LNCaP clone FGC (cell line): ENCODE measurements around the gene AATF.

ENCODE experiments used
- DNase-seq: peaks from one replicate; pipeline ENCODE4 v3.0.0-alpha.2; 2011; ENCODE audit warnings: low read depth
- H3K4me3 ChIP-seq: 2 replicates; pipeline ENCODE4 v1.5.1; 2011; ENCODE audit warnings: mild to moderate bottlenecking, low read depth, low read length, control low read depth
- CTCF ChIP-seq: IDR thresholded peaks from 2 replicates; pipeline ENCODE4 v1.5.1; 2012; ENCODE audit warnings: mild to moderate bottlenecking; ENCODE audit not compliant: control insufficient read depth, insufficient read depth; ENCODE audit errors: extremely low read depth

The AATF gene

GRCh38 chr17:37079065-37079708, 130.4 kb downstream of the AATF start:
- TF ChIP-seq CTCF = no peak
- DNase-seq = no peak
- no peak overlapping the region for H3K4me3 ChIP-seq

GRCh38 chr17:37079735-37080134, 131.0 kb downstream of the AATF start:
- no peak for DNase-seq
- no peak overlapping the region for H3K4me3 ChIP-seq
- TF ChIP-seq CTCF = no peak

- no peak overlapping the region for H3K4me3 ChIP-seq
- TF ChIP-seq CTCF = no peak
- no peak for DNase-seq
Measured at GRCh38 chr17:37081287-37081686, 132.5 kb downstream of the AATF start.

DNA sequence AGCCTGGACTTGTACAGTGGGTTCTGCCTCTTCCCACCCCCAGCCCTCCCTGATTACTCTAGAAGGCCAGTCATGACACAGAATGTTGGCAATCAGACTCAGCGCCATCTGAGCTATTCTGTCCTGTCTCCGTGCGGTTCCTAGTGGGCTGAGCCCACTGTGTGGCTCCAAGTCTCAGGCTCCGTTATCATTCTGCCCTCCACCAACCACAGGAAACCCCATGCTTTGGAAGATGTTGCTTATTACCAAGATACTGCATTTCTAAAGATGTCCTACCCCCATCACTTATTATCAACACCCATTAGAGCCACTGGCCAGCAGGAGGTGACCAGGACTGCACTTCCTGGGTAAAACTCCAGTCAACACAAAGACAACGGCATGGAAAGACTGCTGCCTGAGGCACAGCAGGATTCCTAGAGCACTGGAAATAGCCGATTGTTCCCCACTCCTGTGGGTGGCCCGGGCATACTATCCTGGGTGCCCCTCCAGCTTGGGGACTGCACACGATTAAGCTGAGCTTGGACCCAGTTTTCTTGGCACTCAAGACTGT, 133.6 kb downstream of the AATF start:
- no peak for DNase-seq
- no peak for TF ChIP-seq CTCF
- H3K4me3 ChIP-seq = no peak overlapping the region

- DNase-seq = no peak
- TF ChIP-seq CTCF = no peak
- H3K4me3 ChIP-seq = no peak overlapping the region
Measured at GRCh38 chr17:37082985-37083384, 134.2 kb downstream of the AATF start.

- TF ChIP-seq CTCF = no peak
- DNase-seq = no peak
Measured at GRCh38 chr17:37083456-37083855, 134.7 kb downstream of the AATF start.

GRCh38 chr17:37084372-37084771, 135.6 kb downstream of the AATF start:
- no peak for TF ChIP-seq CTCF
- no peak overlapping the region for H3K4me3 ChIP-seq
- DNase-seq = no peak

More at GRCh38 chr17:37083456-37083855, 134.7 kb downstream of the AATF start:
- no peak overlapping the region for H3K4me3 ChIP-seq
